ENCODE measurements around the gene PADI1.
A peak's percentile ranks its signal among the peaks of the same experiment; 100 is the strongest.

Gene PADI1

DNA sequence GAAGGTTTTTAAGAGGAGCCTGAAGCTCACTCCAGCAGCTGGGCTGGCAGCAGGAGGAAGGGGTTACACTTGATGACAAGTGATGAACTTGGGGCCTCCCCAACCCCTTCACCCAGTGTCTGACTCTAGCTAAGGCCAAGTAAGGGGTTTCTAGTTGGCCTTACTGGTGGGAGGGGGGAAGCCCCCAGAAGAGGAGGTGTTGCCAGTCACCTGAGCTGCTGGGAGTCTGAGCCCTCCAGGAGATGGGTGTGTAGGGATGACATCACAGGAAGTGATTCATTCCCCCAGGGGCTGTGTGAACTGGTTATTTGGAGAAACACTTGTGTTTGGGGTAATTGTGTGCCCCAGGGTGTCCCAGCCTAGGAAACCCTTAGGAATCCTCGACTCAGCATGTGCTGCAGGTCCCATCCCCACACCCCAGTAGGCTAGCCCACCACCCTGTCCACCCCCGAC, 3.1 kb downstream of the PADI1 start:
- DNase-seq (ENCODE audit: extremely low read depth, insufficient read length), result peak; percentile 51
- TF ChIP-seq, protein P1, sequence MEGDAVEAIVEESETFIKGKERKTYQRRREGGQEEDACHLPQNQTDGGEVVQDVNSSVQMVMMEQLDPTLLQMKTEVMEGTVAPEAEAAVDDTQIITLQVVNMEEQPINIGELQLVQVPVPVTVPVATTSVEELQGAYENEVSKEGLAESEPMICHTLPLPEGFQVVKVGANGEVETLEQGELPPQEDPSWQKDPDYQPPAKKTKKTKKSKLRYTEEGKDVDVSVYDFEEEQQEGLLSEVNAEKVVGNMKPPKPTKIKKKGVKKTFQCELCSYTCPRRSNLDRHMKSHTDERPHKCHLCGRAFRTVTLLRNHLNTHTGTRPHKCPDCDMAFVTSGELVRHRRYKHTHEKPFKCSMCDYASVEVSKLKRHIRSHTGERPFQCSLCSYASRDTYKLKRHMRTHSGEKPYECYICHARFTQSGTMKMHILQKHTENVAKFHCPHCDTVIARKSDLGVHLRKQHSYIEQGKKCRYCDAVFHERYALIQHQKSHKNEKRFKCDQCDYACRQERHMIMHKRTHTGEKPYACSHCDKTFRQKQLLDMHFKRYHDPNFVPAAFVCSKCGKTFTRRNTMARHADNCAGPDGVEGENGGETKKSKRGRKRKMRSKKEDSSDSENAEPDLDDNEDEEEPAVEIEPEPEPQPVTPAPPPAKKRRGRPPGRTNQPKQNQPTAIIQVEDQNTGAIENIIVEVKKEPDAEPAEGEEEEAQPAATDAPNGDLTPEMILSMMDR (IDR thresholded peaks at IDR 0.05; ENCODE audit: insufficient read depth, low read length, poor library complexity, severe bottlenecking), result no peak
- Histone ChIP-seq H3K4me3 (replicated peaks; ENCODE audit: low read depth, low read length) (no peak overlapping the region), H3K27me3 (replicated peaks; ENCODE audit: control insufficient read depth, insufficient read depth, low read length) (no peaks in the 10 kb centered on the region; the same call in 1 of the 2 replicates), H3K36me3 (ENCODE audit: control insufficient read depth, insufficient read depth, low read length) (no peaks in the 10 kb centered on the region)

DNA sequence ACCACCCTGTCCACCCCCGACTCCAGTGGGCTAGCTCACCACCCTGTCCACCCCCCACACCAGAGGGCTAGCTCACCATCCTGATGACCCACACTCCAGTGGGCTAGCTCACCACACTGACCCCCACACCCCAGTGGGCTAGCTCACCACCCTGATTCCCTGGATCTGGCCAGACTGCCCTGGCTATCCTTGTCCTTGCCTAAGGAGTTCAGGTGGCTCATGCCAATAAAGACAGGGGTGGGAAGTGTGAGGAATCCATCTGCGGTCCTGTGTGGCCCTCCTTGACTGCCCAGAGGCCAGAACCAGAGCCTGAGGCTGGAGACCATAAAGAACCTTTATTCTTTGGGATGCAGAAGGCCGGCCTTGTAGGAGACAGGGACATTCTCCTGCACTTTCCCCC, 3.6 kb downstream of the PADI1 start:
- no peak for DNase-seq (ENCODE audit: extremely low read depth, insufficient read length)
- H3K27me3 ChIP-seq (replicated peaks; ENCODE audit: control insufficient read depth, insufficient read depth, low read length), result no peaks in the 10 kb centered on the region; the same call in 1 of the 2 replicates
- no peak overlapping the region for H3K4me3 ChIP-seq (replicated peaks; ENCODE audit: low read depth, low read length)
- no peaks in the 10 kb centered on the region for H3K36me3 ChIP-seq (ENCODE audit: control insufficient read depth, insufficient read depth, low read length)
- TF ChIP-seq, protein P1 (IDR thresholded peaks at IDR 0.05; ENCODE audit: insufficient read depth, low read length, poor library complexity, severe bottlenecking), result no peak

DNA sequence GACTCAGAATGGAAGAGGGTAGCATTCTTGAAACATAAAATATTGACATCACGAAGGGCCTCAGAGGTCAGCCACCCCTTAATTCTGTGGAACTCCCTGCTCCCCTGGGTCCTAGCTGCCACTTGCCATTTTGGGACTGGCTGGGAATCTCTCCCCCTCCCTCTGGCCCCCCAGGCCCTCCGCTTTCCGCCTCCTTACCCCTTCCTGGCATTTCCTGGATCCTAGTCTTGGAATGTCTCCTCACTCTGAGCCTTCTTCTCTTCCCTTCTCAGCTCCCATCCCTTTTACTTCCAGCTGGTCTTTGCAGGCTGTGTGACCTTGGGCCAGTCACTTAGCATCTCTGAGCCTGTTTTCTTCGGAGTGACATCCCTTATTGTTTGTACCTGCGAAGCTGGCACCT, 4.5 kb downstream of the PADI1 start:
- no peaks in the 10 kb centered on the region for H3K36me3 ChIP-seq (ENCODE audit: control insufficient read depth, insufficient read depth, low read length)
- TF ChIP-seq, protein P1 (IDR thresholded peaks at IDR 0.05; ENCODE audit: insufficient read depth, low read length, poor library complexity, severe bottlenecking), result no peak
- no peak for DNase-seq (ENCODE audit: extremely low read depth, insufficient read length)
- H3K27me3 ChIP-seq (replicated peaks; ENCODE audit: control insufficient read depth, insufficient read depth, low read length), result no peaks in the 10 kb centered on the region; the same call in 1 of the 2 replicates
- no peak overlapping the region for H3K4me3 ChIP-seq (replicated peaks; ENCODE audit: low read depth, low read length)

DNA sequence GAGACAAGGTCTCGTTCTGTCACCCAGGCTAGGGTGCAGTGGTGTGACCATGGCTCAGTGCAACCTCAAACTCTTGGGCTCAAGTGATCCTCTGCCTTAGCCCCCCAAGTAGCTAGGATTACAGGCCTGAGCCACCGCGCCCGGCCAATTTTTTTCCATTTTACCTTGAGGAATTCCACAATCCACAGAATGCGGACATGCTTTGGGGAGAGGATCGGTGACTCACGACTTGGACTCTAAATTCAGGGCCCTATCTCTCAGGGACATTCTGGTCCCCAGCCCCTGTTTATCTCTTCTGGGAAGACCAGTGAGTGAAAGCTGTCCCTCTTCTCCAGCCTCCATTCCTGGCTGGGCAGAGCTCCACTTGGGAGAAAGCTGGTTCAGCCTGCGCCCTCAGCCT, 5.2 kb downstream of the PADI1 start:
- DNase-seq (ENCODE audit: extremely low read depth, insufficient read length), result no peak
- TF ChIP-seq, protein P1 (IDR thresholded peaks at IDR 0.05; ENCODE audit: insufficient read depth, low read length, poor library complexity, severe bottlenecking), result no peak
- Histone ChIP-seq H3K4me3 (replicated peaks; ENCODE audit: low read depth, low read length) (no peak overlapping the region), H3K36me3 (ENCODE audit: control insufficient read depth, insufficient read depth, low read length) (no peaks in the 10 kb centered on the region), H3K27me3 (replicated peaks; ENCODE audit: control insufficient read depth, insufficient read depth, low read length) (no peaks in the 10 kb centered on the region; the same call in 1 of the 2 replicates)

DNA sequence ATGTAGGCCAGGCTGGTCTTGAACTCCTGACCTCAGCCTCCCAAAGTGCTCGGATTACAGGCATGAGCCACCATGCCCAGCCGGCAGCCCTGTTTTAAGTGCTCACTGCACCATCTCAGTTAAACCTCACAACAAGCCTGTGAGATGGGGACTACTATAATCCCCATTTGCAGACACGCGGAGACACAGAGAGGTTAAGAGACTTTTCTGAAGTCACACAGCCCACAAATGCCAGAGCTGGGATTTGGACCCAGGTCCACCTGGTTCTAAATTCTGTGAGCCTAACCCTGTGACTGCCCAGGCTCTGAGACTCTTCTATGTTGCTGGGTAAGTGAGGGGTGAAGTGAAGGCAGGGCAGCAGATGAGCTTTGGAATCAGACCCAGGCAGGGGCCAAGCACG, 6.4 kb downstream of the PADI1 start:
- Histone ChIP-seq H3K36me3 (ENCODE audit: control insufficient read depth, insufficient read depth, low read length) (no peaks in the 10 kb centered on the region), H3K27me3 (replicated peaks; ENCODE audit: control insufficient read depth, insufficient read depth, low read length) (no peaks in the 10 kb centered on the region; the same call in 1 of the 2 replicates), H3K4me3 (replicated peaks; ENCODE audit: low read depth, low read length) (no peak overlapping the region)
- DNase-seq (ENCODE audit: extremely low read depth, insufficient read length), result no peak
- TF ChIP-seq, protein P1 (IDR thresholded peaks at IDR 0.05; ENCODE audit: insufficient read depth, low read length, poor library complexity, severe bottlenecking), result no peak

DNA sequence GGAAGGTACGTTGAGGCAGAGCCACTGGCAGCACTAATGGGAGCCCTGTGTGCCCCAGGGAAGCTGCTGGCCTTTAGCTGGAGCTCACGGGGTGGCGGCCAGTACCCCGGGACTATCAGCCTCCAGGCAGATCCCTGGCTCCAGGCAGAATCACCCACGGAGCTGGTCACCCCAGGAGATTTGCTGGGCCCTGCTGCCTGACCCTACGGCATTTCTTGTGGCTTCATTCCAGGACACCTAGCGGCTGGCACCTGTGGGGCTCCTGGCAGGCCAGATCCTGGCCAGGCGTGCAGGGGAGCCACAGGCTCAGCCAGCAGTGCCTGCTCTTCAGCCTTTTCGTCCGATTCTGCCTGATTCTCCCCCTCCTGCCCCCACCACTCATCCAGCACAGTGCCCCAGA, 7.1 kb downstream of the PADI1 start:
- TF ChIP-seq, protein P1 (IDR thresholded peaks at IDR 0.05; ENCODE audit: insufficient read depth, low read length, poor library complexity, severe bottlenecking), result no peak
- DNase-seq (ENCODE audit: extremely low read depth, insufficient read length), result no peak
- H3K36me3 ChIP-seq (ENCODE audit: control insufficient read depth, insufficient read depth, low read length), result no peaks in the 10 kb centered on the region
- H3K4me3 ChIP-seq (replicated peaks; ENCODE audit: low read depth, low read length), result no peak overlapping the region
- no peaks in the 10 kb centered on the region; the same call in 1 of the 2 replicates for H3K27me3 ChIP-seq (replicated peaks; ENCODE audit: control insufficient read depth, insufficient read depth, low read length)
